Measurements from ENCODE around the gene FHL2. TPM values are rescaled to one million over a fixed set of nuclear protein-coding genes. Genes with fewer than 3 reads are reported as not detected.

The FHL2 gene
- total RNA-seq, 4 donors from 2014 or later: 27.4 to 100 (median 62.7) TPM

- Histone ChIP-seq H3K9me3 (no peaks in the 10 kb centered on the region), H3K4me1 (peaks cover 0 to 9% of the 10 kb centered on the region in 2 donors), H3K4me3 (no peak overlapping the region), H3K36me3 (no peaks in the 10 kb centered on the region), H3K27me3 (no peaks in the 10 kb centered on the region), H3K27ac (no peak overlapping the region)
- intact Hi-C loops (cut with DNase I; ENCODE audit: low total_unique reads): no loop called here
- no peak for TF ChIP-seq POLR2A (IDR thresholded peaks at IDR 0.05)
- TF ChIP-seq CTCF (IDR thresholded peaks at IDR 0.05): no peak
- no peak for DNase-seq
Measured at GRCh38 chr2:105339414-105339813, 59.4 kb downstream of the FHL2 start.

- H3K9me3 ChIP-seq: no peaks in the 10 kb centered on the region
- no peak for DNase-seq
- no peak for TF ChIP-seq POLR2A (IDR thresholded peaks at IDR 0.05)
- peak overlapping the region; percentile 78 to 87 for H3K4me3 ChIP-seq
- H3K27ac ChIP-seq: peak overlapping the region; percentile 94 to 95
- no peaks in the 10 kb centered on the region for H3K27me3 ChIP-seq
- H3K36me3 ChIP-seq: no peaks in the 10 kb centered on the region
- H3K4me1 ChIP-seq: peaks cover 0 to 9% of the 10 kb centered on the region in 2 donors
- intact Hi-C loops (cut with DNase I; ENCODE audit: low total_unique reads): no loop called here
Measured at GRCh38 chr2:105338020-105338385, 60.8 kb downstream of the FHL2 start.

GRCh38 chr2:105337122-105338019 lies 61.5 kb downstream of the FHL2 start, which contains the start of gene C2orf49:
Gene C2orf49, plus strand, starts transcription at chr2:105337540. Its CDS starts 48 bp downstream, at chr2:105337588.
- Histone ChIP-seq H3K4me1 (peaks cover 0 to 9% of the 10 kb centered on the region in 2 donors), H3K27ac (peak within 1 kb of the TSS; percentile 94 to 95), H3K27me3 (no peaks in the 10 kb centered on the region), H3K4me3 (peak within 1 kb of the TSS; percentile 78 to 87), H3K9me3 (no peaks in the 10 kb centered on the region), H3K36me3 (no peaks in the 10 kb centered on the region)
- intact Hi-C loops (cut with DNase I; ENCODE audit: low total_unique reads): no loop called here
- TF ChIP-seq CTCF (IDR thresholded peaks at IDR 0.05) (no peak), POLR2A (IDR thresholded peaks at IDR 0.05) (peak in 1 of 2 donors; percentile 40)
- DNase-seq: peak; percentile 85 to 87

- H3K9me3 ChIP-seq: no peaks in the 10 kb centered on the region
- no peaks in the 10 kb centered on the region for H3K27me3 ChIP-seq
- H3K4me1 ChIP-seq: peaks cover 0 to 9% of the 10 kb centered on the region in 2 donors
- H3K27ac ChIP-seq: peak overlapping the region; percentile 94 to 95
- no peak for DNase-seq
- H3K4me3 ChIP-seq: peak overlapping the region; percentile 78 to 87
- no peaks in the 10 kb centered on the region for H3K36me3 ChIP-seq
- intact Hi-C loops (cut with DNase I; ENCODE audit: low total_unique reads): no loop called here
- TF ChIP-seq POLR2A (IDR thresholded peaks at IDR 0.05): no peak
- TF ChIP-seq CTCF (IDR thresholded peaks at IDR 0.05): no peak
Measured at GRCh38 chr2:105336786-105337121, 62.1 kb downstream of the FHL2 start.

GRCh38 chr2:105335469-105335868 lies 63.4 kb downstream of the FHL2 start:
- no peaks in the 10 kb centered on the region for H3K36me3 ChIP-seq
- no peaks in the 10 kb centered on the region for H3K27me3 ChIP-seq
- intact Hi-C loops (cut with DNase I; ENCODE audit: low total_unique reads): no loop called here
- H3K4me3 ChIP-seq: no peak overlapping the region
- no peak for DNase-seq
- TF ChIP-seq CTCF (IDR thresholded peaks at IDR 0.05) (no peak), POLR2A (IDR thresholded peaks at IDR 0.05) (no peak)
- H3K4me1 ChIP-seq: peaks cover 0 to 9% of the 10 kb centered on the region in 2 donors
- no peaks in the 10 kb centered on the region for H3K9me3 ChIP-seq
- H3K27ac ChIP-seq: no peak overlapping the region
